Prostate gland (tissue), 2 donors: ENCODE data around the gene LALBA.

ENCODE experiments used
- CTCF ChIP-seq, 4 experiments: fragments of 200-600 bp in 2 of 4; fragments of 450-650 bp in 2 of 4; sonication (generic) in 2 of 4; IDR thresholded peaks; 1 replicate in 3 of 4; 2 replicates in 1 of 4; pipeline ENCODE4 v1.5.1; 2016 to 2019; ENCODE audit warnings: antibody characterized with exemption in 4 of 4, mild to moderate bottlenecking in 2 of 4, moderate library complexity in 2 of 4
- POLR2A ChIP-seq: fragments of 450-650 bp; IDR thresholded peaks from one replicate; pipeline ENCODE4 v1.6.1; 2016; ENCODE audit warnings: antibody characterized with exemption, mild to moderate bottlenecking
- POLR2AphosphoS5 ChIP-seq: sonication (generic); formaldehyde crosslinking; IDR thresholded peaks from one replicate; pipeline ENCODE4 v1.6.1; 2017; ENCODE audit warnings: antibody characterized with exemption

- TF ChIP-seq CTCF (IDR thresholded peaks at IDR 0.05) (no peak), POLR2AphosphoS5 (no peak), POLR2A (no peak)
These were observed 13.2 kb downstream of the LALBA start for GRCh38 chr12:48556631-48557030.
